OCI-LY7 (cell line): ENCODE data around the gene RTP5. TPM values are rescaled to one million over a fixed set of nuclear protein-coding genes. Genes with fewer than 3 reads are reported as not detected.
"Not testable (repeated sequence)": the region's sequence is repeated elsewhere in the genome, so short reads cannot be mapped to it uniquely, and the experiment has no call there.

Experiments used
- BruUV-seq: library from RNA; stranded (reverse); fragments of 400-500 nt; replicated peaks from 2 replicates; lab custom pipeline; 2021; lab: Mats Ljungman, UMichigan
- CTCF ChIA-PET: fragments of 300-600 bp; sonication (Branson Sonifier 250); formaldehyde crosslinking; loops from one replicate; lab custom pipeline; 2022; ENCODE audit warnings: antibody characterized with exemption; ENCODE audit not compliant: unreplicated experiment; lab: Charles Lee
- POLR2A ChIA-PET: fragments of 300-600 bp; sonication (Branson Sonifier 250); formaldehyde crosslinking; loops from one replicate; lab custom pipeline; 2022; ENCODE audit warnings: antibody characterized with exemption; lab: Charles Lee
- DNase-seq: peaks from one replicate; pipeline ENCODE4 v3.0.0-alpha.2; 2015; ENCODE audit warnings: low spot score
- H2AFZ ChIP-seq: fragments of 200-600 bp; sonication (generic), shearing (Covaris generic); 2 replicates; pipeline ENCODE4 v1.6.1; 2014; ENCODE audit warnings: mild to moderate bottlenecking, antibody characterized with exemption, low read length, moderate library complexity
- H3K27ac ChIP-seq: fragments of 200-600 bp; sonication (generic); 2 replicates; pipeline ENCODE4 v1.5.1; 2014; ENCODE audit warnings: mixed run types, low read depth, mild to moderate bottlenecking, moderate library complexity, low read length, inconsistent platforms; ENCODE audit not compliant: poor library complexity, severe bottlenecking
- H3K36me3 ChIP-seq: fragments of 200-600 bp; sonication (generic); 2 replicates; pipeline ENCODE4 v1.6.1; 2014; ENCODE audit warnings: mild to moderate bottlenecking, antibody characterized with exemption, low read length, moderate library complexity, mixed read lengths; ENCODE audit not compliant: insufficient read depth
- H3K4me1 ChIP-seq: fragments of 200-600 bp; sonication (generic); 2 replicates; pipeline ENCODE4 v1.5.1; 2014; ENCODE audit warnings: mild to moderate bottlenecking, low read length; ENCODE audit not compliant: insufficient read depth, poor library complexity, severe bottlenecking
- H3K4me2 ChIP-seq: fragments of 200-600 bp; sonication (generic); 2 replicates; pipeline ENCODE4 v1.6.1; 2014; ENCODE audit warnings: mild to moderate bottlenecking, low read length
- H3K4me3 ChIP-seq: fragments of 200-600 bp; sonication (generic); 2 replicates; pipeline ENCODE4 v1.5.1; 2014; ENCODE audit warnings: mild to moderate bottlenecking, low read depth, low read length; ENCODE audit not compliant: poor library complexity, severe bottlenecking
- H3K79me2 ChIP-seq: fragments of 200-600 bp; sonication (generic); 2 replicates; pipeline ENCODE4 v1.6.1; 2016; ENCODE audit warnings: low read depth, mild to moderate bottlenecking, low read length, moderate library complexity, mixed read lengths; ENCODE audit not compliant: insufficient read depth
- H3K9me2 ChIP-seq: fragments of 200-600 bp; sonication (generic); 2 replicates; pipeline ENCODE4 v1.6.1; 2016; ENCODE audit warnings: mild to moderate bottlenecking, low read length, mixed read lengths; ENCODE audit not compliant: insufficient read depth
- H3K9me3 ChIP-seq: fragments of 200-600 bp; sonication (generic); 2 replicates; pipeline ENCODE4 v1.6.1; 2014; ENCODE audit warnings: mild to moderate bottlenecking, mixed run types, low read length, mixed read lengths
- H4K20me1 ChIP-seq: fragments of 200-600 bp; sonication (generic); 2 replicates; pipeline ENCODE4 v1.6.1; 2014; ENCODE audit warnings: mild to moderate bottlenecking, antibody characterized with exemption, low read length, moderate library complexity, mixed read lengths; ENCODE audit not compliant: insufficient read depth
- EZH2phosphoT487 ChIP-seq: fragments of 200-600 bp; sonication (generic); IDR thresholded peaks from 2 replicates; pipeline ENCODE4 v1.6.1; 2018; ENCODE audit warnings: low read depth, borderline replicate concordance, mild to moderate bottlenecking, mixed run types, antibody characterized with exemption, low read length, moderate library complexity, mixed read lengths
- intact Hi-C: fragments of 100-400 bp; cut with micrococcal nuclease; formaldehyde crosslinking; loops from one replicate; pipeline ENCODE4 v1.10.0; 2022; ENCODE audit not compliant: unreplicated experiment
- total RNA-seq, 2 experiments: library from RNA; depleted of rRNA in 1 of 2; stranded (reverse); fragments of >200 nt in 1 of 2; shearing (Covaris generic) in 1 of 2; gene quantifications; 2 replicates each; pipeline ENCODE4 v1.2.3, GENCODE V29; 2014 to 2022
- TF ChIP-seq, protein P1 (sequence below): fragments of 200-600 bp; sonication (generic); conservative IDR thresholded peaks from 2 replicates; pipeline ENCODE4 v1.5.1; 2014; ENCODE audit warnings: mild to moderate bottlenecking, antibody characterized with exemption, low read length, moderate library complexity, mixed read lengths

The RTP5 gene
- total RNA-seq, 2 experiments from 2014 or later, result not detected

DNA sequence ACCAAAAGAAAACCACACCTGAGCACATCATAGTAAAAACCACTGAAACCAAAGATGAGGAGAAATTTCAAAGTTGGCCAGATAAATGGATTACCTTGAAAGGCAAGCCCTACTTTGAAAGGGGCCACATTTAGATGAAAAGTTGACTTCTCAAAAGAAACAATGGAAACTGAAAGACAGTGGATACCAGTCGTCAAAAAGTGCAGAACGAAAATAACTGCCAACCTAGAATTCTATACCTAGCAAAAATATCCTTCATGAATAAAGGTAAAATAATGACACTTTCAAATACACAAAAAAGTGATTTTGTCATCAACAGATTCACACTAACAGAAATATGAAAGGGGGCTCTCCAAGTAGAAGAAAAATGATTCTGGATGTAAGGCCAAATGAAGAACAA lies 42.1 kb upstream of the RTP5 start:
- no peak overlapping the region for H2AFZ ChIP-seq
- H3K4me3 ChIP-seq, result no peak overlapping the region
- DNase-seq, result no peak
- H3K79me2 ChIP-seq, result no peaks in the 10 kb centered on the region
- intact Hi-C loops, result no loop called here
- ChIA-PET POLR2A (interaction anchor here (1.0 kb wide), 1 partner anchor 255 kb away, joined by 3 read pairs; no protein-coding TSS in a partner anchor), CTCF (no interaction called here)
- no TSS peak for BruUV-seq
- no peaks in the 10 kb centered on the region for H3K9me2 ChIP-seq
- no peaks in the 10 kb centered on the region for H3K4me1 ChIP-seq
- H3K27ac ChIP-seq, result no peak overlapping the region
- no peaks in the 10 kb centered on the region for H4K20me1 ChIP-seq
- TF ChIP-seq EZH2phosphoT487, result no peak
- TF ChIP-seq, protein P1, sequence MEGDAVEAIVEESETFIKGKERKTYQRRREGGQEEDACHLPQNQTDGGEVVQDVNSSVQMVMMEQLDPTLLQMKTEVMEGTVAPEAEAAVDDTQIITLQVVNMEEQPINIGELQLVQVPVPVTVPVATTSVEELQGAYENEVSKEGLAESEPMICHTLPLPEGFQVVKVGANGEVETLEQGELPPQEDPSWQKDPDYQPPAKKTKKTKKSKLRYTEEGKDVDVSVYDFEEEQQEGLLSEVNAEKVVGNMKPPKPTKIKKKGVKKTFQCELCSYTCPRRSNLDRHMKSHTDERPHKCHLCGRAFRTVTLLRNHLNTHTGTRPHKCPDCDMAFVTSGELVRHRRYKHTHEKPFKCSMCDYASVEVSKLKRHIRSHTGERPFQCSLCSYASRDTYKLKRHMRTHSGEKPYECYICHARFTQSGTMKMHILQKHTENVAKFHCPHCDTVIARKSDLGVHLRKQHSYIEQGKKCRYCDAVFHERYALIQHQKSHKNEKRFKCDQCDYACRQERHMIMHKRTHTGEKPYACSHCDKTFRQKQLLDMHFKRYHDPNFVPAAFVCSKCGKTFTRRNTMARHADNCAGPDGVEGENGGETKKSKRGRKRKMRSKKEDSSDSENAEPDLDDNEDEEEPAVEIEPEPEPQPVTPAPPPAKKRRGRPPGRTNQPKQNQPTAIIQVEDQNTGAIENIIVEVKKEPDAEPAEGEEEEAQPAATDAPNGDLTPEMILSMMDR, result no peak
- H3K9me3 ChIP-seq, result peaks cover 17% of the 10 kb centered on the region; the same call in 1 of the 2 replicates
- no peaks in the 10 kb centered on the region for H3K36me3 ChIP-seq
- H3K4me2 ChIP-seq, result no peak overlapping the region

DNA sequence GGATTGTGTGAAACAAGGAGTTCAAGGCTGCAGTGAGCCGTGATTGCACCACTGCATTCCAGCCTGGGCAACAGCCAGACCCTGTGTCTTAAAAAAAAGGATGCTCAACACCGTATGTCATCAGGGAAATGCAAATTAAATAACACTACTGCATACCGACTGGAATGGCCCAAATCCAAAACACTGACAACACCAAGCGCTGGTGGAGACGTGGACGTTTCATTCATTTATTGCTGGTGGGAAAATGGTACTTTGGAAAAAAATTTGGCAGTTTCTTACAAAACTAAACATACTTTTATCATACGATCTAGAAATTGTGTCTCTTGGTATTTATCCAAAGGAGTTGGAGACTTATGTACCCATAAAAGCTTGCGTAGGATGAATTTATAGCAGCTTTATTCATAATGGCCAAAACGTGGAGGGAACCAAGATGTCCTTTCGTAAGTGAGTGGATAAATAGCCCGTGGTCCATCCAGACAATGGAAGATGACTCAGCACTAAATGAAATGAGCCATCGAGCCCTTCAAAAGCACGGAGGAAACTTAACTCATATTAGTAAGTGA lies 36.3 kb upstream of the RTP5 start:
- no peak for DNase-seq
- Histone ChIP-seq H3K27ac (no peak overlapping the region), H4K20me1 (no peaks in the 10 kb centered on the region), H2AFZ (no peak overlapping the region), H3K4me3 (no peak overlapping the region), H3K9me3 (no peaks in the 10 kb centered on the region), H3K36me3 (no peaks in the 10 kb centered on the region), H3K79me2 (no peaks in the 10 kb centered on the region), H3K4me1 (no peaks in the 10 kb centered on the region), H3K4me2 (no peak overlapping the region), H3K9me2 (no peaks in the 10 kb centered on the region)
- ChIA-PET CTCF (interaction anchor here (0.6 kb wide), 1 partner anchor 9 kb away, joined by 3 read pairs; no protein-coding TSS in a partner anchor), POLR2A (no interaction called here)
- intact Hi-C loops, result no loop called here
- no TSS peak for BruUV-seq
- TF ChIP-seq EZH2phosphoT487, result no peak
- TF ChIP-seq, protein P1, result no peak

DNA sequence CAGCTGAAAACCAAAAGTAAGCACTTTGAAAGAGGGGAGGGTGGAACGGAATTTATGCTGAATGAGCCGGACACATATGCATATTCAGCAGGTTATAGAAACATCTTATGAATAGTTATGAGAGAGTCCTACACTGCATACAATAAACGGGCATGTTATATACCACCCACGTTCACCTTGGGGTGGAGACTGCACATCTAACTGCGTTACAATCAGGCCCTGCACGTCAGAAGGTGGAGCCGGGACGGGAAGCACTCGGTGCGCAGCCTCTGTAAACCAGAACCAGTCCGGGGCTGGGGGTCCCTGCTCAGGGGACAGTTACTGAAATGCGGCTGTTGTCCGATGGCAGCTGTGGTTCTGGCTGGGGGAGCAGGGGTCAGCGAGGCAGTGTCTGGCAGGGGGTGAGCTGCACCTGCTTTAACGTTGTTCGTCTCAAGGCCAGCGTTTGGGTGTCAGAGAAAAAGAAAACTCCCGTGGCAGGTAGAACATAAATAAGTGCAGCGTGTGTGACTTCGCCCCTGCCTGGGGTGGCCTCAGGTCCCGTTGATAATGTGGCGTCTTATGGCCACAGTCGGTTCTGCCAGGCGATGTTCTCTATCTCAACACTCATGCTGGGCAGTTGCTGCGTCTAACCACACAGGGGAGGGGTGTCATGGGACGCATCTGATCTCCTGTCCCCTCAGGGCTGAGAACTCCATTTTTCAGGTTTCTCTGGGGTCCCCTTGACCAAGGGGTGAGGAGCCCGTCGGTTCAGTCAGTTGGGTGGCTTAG lies 35.6 kb upstream of the RTP5 start:
- H3K36me3 ChIP-seq, H3K9me2 ChIP-seq, intact Hi-C loops, H4K20me1 ChIP-seq, H2AFZ ChIP-seq, H3K4me2 ChIP-seq, H3K4me3 ChIP-seq, POLR2A ChIA-PET, H3K4me1 ChIP-seq, CTCF ChIA-PET, DNase-seq, BruUV-seq, H3K79me2 ChIP-seq, H3K27ac ChIP-seq, H3K9me3 ChIP-seq: not testable (repeated sequence)
